Astrocyte (in vitro differentiated cells and primary cell): ENCODE results near the gene DYSF. TPM values are rescaled to one million over a fixed set of nuclear protein-coding genes. Genes with fewer than 3 reads are reported as not detected.

ENCODE experiments used
- DNase-seq: peaks from one replicate; pipeline ENCODE4 v3.0.0-alpha.2; 2010; ENCODE audit warnings: low read depth
- FAIRE-seq: peaks from 2 replicates; lab custom pipeline; 2011; peaks lifted over from hg19 to GRCh38; lab: Jason Lieb, UNC
- H2AFZ ChIP-seq: 2 replicates; pipeline ENCODE4 v1.6.0; 2012; ENCODE audit warnings: low read depth, low read length, inconsistent platforms
- H3K27ac ChIP-seq: 2 replicates; pipeline ENCODE4 v1.5.1; 2011; ENCODE audit warnings: low read depth, low read length, inconsistent platforms
- H3K27me3 ChIP-seq: 2 replicates; pipeline ENCODE4 v1.6.0; 2011; ENCODE audit warnings: low read length, inconsistent platforms; ENCODE audit not compliant: insufficient read depth
- H3K36me3 ChIP-seq: 2 replicates; pipeline ENCODE4 v1.5.1; 2011; ENCODE audit warnings: low read length, inconsistent platforms; ENCODE audit not compliant: insufficient read depth
- H3K4me1 ChIP-seq: 2 replicates; pipeline ENCODE4 v1.5.1; 2011; ENCODE audit warnings: low read length, inconsistent platforms; ENCODE audit not compliant: insufficient read depth
- H3K4me2 ChIP-seq: 2 replicates; pipeline ENCODE4 v1.6.0; 2012; ENCODE audit warnings: low read length, inconsistent platforms
- H3K4me3 ChIP-seq: 2 replicates; pipeline ENCODE4 v1.5.1; 2011; ENCODE audit warnings: low read depth, mild to moderate bottlenecking, low read length, inconsistent platforms; ENCODE audit not compliant: insufficient read depth
- H3K79me2 ChIP-seq: 2 replicates; pipeline ENCODE4 v1.6.0; 2012; ENCODE audit warnings: mild to moderate bottlenecking, low read length, inconsistent platforms; ENCODE audit not compliant: insufficient read depth
- H3K9ac ChIP-seq: 2 replicates; pipeline ENCODE4 v1.6.0; 2012; ENCODE audit warnings: mild to moderate bottlenecking, low read length, inconsistent platforms
- H3K9me3 ChIP-seq: 2 replicates; pipeline ENCODE4 v1.5.1; 2012; ENCODE audit warnings: low read depth, mild to moderate bottlenecking, low read length, inconsistent platforms; ENCODE audit not compliant: insufficient read depth
- H4K20me1 ChIP-seq: 2 replicates; pipeline ENCODE4 v1.6.0; 2012; ENCODE audit warnings: low read length, inconsistent platforms; ENCODE audit not compliant: insufficient read depth
- H3K27ac Mint-ChIP-seq: one replicate; pipeline ENCODE4 v1.8.0; 2021; ENCODE audit warnings: mild to moderate bottlenecking, mixed read lengths; ENCODE audit not compliant: unreplicated experiment
- H3K27me3 Mint-ChIP-seq: one replicate; pipeline ENCODE4 v1.8.0; 2021; ENCODE audit warnings: low read depth, mixed read lengths; ENCODE audit not compliant: unreplicated experiment
- H3K36me3 Mint-ChIP-seq: one replicate; pipeline ENCODE4 v1.8.0; 2021; ENCODE audit warnings: low read depth, mixed read lengths; ENCODE audit not compliant: unreplicated experiment
- H3K4me1 Mint-ChIP-seq: one replicate; pipeline ENCODE4 v1.8.0; 2021; ENCODE audit warnings: low read depth, mixed read lengths; ENCODE audit not compliant: unreplicated experiment
- H3K4me3 Mint-ChIP-seq: one replicate; pipeline ENCODE4 v1.8.0; 2021; ENCODE audit warnings: mild to moderate bottlenecking, moderate library complexity, mixed read lengths; ENCODE audit not compliant: unreplicated experiment
- H3K9me3 Mint-ChIP-seq: one replicate; pipeline ENCODE4 v1.8.0; 2021; ENCODE audit warnings: mild to moderate bottlenecking, mixed read lengths; ENCODE audit not compliant: unreplicated experiment
- EZH2 ChIP-seq: IDR thresholded peaks from 2 replicates; pipeline ENCODE4 v1.6.1; 2012; ENCODE audit warnings: mild to moderate bottlenecking, low read length, inconsistent platforms; ENCODE audit not compliant: insufficient read depth
- total RNA-seq: library from RNA; stranded (reverse); gene quantifications from 2 replicates; pipeline ENCODE4 v1.2.1, GENCODE V29; 2021
- TF ChIP-seq, protein P1 (sequence below): IDR thresholded peaks from 2 replicates; pipeline ENCODE4 v1.5.1; 2011; ENCODE audit warnings: low read depth, mild to moderate bottlenecking, inconsistent platforms, low read length, moderate library complexity; ENCODE audit not compliant: insufficient read depth

Gene DYSF
- total RNA-seq, 1 donor from 2014 or later: 123 TPM

DNA sequence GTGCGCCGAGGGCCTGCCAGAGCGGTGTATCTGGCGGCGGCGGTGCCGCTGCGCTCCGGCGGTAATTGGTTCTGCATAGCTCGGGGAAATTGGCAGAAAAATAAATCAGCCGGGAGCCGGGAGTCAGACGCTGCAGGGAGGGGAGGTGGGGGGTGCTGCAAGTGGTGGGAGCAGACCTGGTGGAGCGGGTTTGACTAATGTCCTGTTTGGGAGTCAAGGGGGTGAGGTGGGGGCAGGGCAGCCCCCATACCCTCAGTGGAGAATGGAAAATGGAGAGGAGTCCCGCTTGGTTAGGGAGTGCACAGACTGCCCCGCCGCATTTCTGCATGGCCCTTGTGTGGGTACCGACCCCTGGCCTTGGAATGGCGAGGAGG is 107.3 kb downstream of the DYSF start:
- Histone ChIP-seq H2AFZ (no peak overlapping the region), H4K20me1 (no peaks in the 10 kb centered on the region), H3K79me2 (no peaks in the 10 kb centered on the region), H3K36me3 (no peaks in the 10 kb centered on the region), H3K9ac (no peak overlapping the region), H3K4me2 (no peak overlapping the region), H3K27me3 (no peaks in the 10 kb centered on the region), H3K9me3 (no peaks in the 10 kb centered on the region), H3K27ac (no peak overlapping the region), H3K4me3 (no peak overlapping the region), H3K4me1 (peaks cover 4% of the 10 kb centered on the region)
- no peak for TF ChIP-seq EZH2
- TF ChIP-seq, protein P1, sequence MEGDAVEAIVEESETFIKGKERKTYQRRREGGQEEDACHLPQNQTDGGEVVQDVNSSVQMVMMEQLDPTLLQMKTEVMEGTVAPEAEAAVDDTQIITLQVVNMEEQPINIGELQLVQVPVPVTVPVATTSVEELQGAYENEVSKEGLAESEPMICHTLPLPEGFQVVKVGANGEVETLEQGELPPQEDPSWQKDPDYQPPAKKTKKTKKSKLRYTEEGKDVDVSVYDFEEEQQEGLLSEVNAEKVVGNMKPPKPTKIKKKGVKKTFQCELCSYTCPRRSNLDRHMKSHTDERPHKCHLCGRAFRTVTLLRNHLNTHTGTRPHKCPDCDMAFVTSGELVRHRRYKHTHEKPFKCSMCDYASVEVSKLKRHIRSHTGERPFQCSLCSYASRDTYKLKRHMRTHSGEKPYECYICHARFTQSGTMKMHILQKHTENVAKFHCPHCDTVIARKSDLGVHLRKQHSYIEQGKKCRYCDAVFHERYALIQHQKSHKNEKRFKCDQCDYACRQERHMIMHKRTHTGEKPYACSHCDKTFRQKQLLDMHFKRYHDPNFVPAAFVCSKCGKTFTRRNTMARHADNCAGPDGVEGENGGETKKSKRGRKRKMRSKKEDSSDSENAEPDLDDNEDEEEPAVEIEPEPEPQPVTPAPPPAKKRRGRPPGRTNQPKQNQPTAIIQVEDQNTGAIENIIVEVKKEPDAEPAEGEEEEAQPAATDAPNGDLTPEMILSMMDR: no peak
- H3K4me3 Mint-ChIP-seq: no peak overlapping the region
- peaks cover 48% of the 10 kb centered on the region for H3K4me1 Mint-ChIP-seq
- no peaks in the 10 kb centered on the region for H3K27me3 Mint-ChIP-seq
- H3K9me3 Mint-ChIP-seq: no peaks in the 10 kb centered on the region
- H3K36me3 Mint-ChIP-seq: peaks cover 23% of the 10 kb centered on the region
- DNase-seq (no peak), FAIRE-seq (no peak)
- no peak overlapping the region for H3K27ac Mint-ChIP-seq

- no peak overlapping the region for H3K27ac Mint-ChIP-seq
- peaks cover 4% of the 10 kb centered on the region for H3K4me1 ChIP-seq
- H3K27ac ChIP-seq: no peak overlapping the region
- DNase-seq (no peak), FAIRE-seq (no peak)
- peaks cover 52% of the 10 kb centered on the region for H3K4me1 Mint-ChIP-seq
- no peak overlapping the region for H3K4me3 Mint-ChIP-seq
- TF ChIP-seq, protein P1: no peak
- no peak for TF ChIP-seq EZH2
- H3K36me3 ChIP-seq: no peaks in the 10 kb centered on the region
- no peak overlapping the region for H2AFZ ChIP-seq
- no peaks in the 10 kb centered on the region for H3K9me3 ChIP-seq
- no peaks in the 10 kb centered on the region for H3K27me3 Mint-ChIP-seq
- no peaks in the 10 kb centered on the region for H4K20me1 ChIP-seq
- H3K36me3 Mint-ChIP-seq: peaks cover 23% of the 10 kb centered on the region
- H3K9ac ChIP-seq: no peak overlapping the region
- no peak overlapping the region for H3K4me3 ChIP-seq
- no peaks in the 10 kb centered on the region for H3K9me3 Mint-ChIP-seq
- no peaks in the 10 kb centered on the region for H3K27me3 ChIP-seq
- no peaks in the 10 kb centered on the region for H3K79me2 ChIP-seq
- no peak overlapping the region for H3K4me2 ChIP-seq
Measured at GRCh38 chr2:71561441-71562267, 108.3 kb downstream of the DYSF start.

DNA sequence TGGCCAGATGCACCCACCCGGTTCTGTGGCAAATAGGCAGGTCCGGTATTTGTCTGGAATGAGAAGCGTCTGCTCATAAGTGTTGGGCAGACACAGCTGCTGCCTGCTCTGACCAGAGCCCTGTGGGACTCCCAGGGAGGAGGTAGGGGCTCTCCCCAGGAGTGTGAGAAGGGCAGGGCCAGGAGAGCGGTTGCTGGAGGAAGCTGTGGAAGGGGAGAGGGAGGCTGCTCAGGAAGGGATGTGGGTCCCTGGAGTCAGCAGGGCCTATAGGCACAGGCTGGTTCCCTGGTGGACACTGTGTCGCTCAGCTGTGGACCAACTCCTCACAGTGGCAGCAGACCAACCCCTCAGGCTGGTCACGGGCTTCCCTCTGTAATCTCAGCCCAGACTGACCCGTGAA is 109.2 kb downstream of the DYSF start:
- H3K36me3 ChIP-seq: no peaks in the 10 kb centered on the region
- H3K27me3 ChIP-seq: no peaks in the 10 kb centered on the region
- Mint-ChIP-seq H3K27ac (peak overlapping the region; percentile 53), H3K4me1 (peaks cover 55% of the 10 kb centered on the region), H3K4me3 (no peak overlapping the region), H3K9me3 (no peaks in the 10 kb centered on the region), H3K36me3 (peaks cover 18% of the 10 kb centered on the region), H3K27me3 (no peaks in the 10 kb centered on the region)
- FAIRE-seq: no peak
- H2AFZ ChIP-seq: no peak overlapping the region
- no peaks in the 10 kb centered on the region for H3K79me2 ChIP-seq
- H3K4me2 ChIP-seq: no peak overlapping the region
- H3K9ac ChIP-seq: no peak overlapping the region
- H3K9me3 ChIP-seq: no peaks in the 10 kb centered on the region
- TF ChIP-seq EZH2: no peak
- TF ChIP-seq, protein P1: no peak
- peaks cover 4% of the 10 kb centered on the region for H3K4me1 ChIP-seq
- no peak overlapping the region for H3K27ac ChIP-seq
- no peaks in the 10 kb centered on the region for H4K20me1 ChIP-seq
- DNase-seq: peak; percentile 12
- H3K4me3 ChIP-seq: no peak overlapping the region
